Nephron (organoid): Measurements from ENCODE around the gene UBTD1.
"Not testable (repeated sequence)": the region's sequence is repeated elsewhere in the genome, so short reads cannot be mapped to it uniquely, and the experiment has no call there.

Experiments
- H3K27ac Mint-ChIP-seq, 3 experiments: 2 replicates each; pipeline ENCODE4 v1.8.0; 2020; ENCODE audit warnings: mixed read lengths in 3 of 3, mild to moderate bottlenecking in 2 of 3, moderate library complexity in 1 of 3
- H3K27me3 Mint-ChIP-seq: 2 replicates; pipeline ENCODE4 v1.8.0; 2021; ENCODE audit warnings: low read depth, mild to moderate bottlenecking, moderate library complexity, mixed read lengths
- H3K36me3 Mint-ChIP-seq: 2 replicates; pipeline ENCODE4 v1.8.0; 2020; ENCODE audit warnings: low read depth, mixed read lengths
- H3K4me1 Mint-ChIP-seq: 2 replicates; pipeline ENCODE4 v1.8.0; 2020; ENCODE audit warnings: mixed read lengths
- H3K4me3 Mint-ChIP-seq, 3 experiments: 2 replicates each; pipeline ENCODE4 v1.8.0; 2020; ENCODE audit warnings: mild to moderate bottlenecking in 3 of 3, mixed read lengths in 3 of 3, moderate library complexity in 2 of 3
- H3K9me3 Mint-ChIP-seq: 2 replicates; pipeline ENCODE4 v1.8.0; 2020; ENCODE audit warnings: mixed read lengths
- TF ChIP-seq, protein P1 (sequence below), 3 experiments: fragments of 200-600 bp; sonication (generic); IDR thresholded peaks; one replicate each; pipeline ENCODE4 v1.5.0; 2021; ENCODE audit warnings: antibody characterized with exemption in 3 of 3; ENCODE audit not compliant: unreplicated experiment in 3 of 3

Gene UBTD1

DNA sequence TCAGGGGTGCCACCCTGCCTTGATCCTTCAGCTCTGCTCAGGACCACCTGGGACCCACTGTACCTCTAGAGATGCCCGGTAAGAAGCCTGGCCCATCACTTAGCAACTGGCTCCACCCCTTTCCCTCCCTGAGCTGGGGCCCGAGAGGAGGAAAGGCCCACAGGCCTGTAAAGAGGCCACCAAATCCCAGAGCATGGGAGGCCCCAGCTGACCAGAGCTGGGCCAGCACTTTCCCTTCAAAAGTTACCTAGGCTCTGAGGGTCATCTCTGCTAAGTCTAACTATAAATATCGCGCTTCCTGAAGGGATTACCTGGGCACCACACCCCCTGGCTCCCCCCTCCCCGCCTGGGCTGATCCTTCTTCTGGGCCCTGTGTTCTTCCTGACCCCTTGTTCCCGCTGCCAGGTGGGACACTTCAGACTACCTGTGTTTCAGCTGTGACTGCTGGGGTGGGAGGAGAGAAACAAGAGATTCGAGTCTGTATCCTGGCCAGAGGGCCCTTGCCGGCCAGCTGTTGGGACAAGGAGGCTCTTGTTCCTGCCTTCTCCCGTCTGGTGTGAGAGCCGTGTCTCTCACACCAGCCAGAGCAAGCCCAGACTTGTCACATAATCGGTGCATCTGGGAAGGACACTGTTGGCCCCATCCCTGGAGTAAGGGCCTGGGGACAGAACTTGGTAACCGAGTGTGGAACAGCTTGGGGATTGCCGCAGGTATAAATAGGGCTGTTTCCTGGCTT lies 51.0 kb downstream of the UBTD1 start:
- Mint-ChIP-seq H3K27me3 (no peaks in the 10 kb centered on the region), H3K9me3 (no peaks in the 10 kb centered on the region), H3K4me3 (no peak overlapping the region), H3K27ac (peak overlapping the region; percentile 48 to 88 (median 83)), H3K4me1 (peaks cover 56% of the 10 kb centered on the region), H3K36me3 (no peaks in the 10 kb centered on the region)
- TF ChIP-seq, protein P1, sequence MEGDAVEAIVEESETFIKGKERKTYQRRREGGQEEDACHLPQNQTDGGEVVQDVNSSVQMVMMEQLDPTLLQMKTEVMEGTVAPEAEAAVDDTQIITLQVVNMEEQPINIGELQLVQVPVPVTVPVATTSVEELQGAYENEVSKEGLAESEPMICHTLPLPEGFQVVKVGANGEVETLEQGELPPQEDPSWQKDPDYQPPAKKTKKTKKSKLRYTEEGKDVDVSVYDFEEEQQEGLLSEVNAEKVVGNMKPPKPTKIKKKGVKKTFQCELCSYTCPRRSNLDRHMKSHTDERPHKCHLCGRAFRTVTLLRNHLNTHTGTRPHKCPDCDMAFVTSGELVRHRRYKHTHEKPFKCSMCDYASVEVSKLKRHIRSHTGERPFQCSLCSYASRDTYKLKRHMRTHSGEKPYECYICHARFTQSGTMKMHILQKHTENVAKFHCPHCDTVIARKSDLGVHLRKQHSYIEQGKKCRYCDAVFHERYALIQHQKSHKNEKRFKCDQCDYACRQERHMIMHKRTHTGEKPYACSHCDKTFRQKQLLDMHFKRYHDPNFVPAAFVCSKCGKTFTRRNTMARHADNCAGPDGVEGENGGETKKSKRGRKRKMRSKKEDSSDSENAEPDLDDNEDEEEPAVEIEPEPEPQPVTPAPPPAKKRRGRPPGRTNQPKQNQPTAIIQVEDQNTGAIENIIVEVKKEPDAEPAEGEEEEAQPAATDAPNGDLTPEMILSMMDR (IDR thresholded peaks at IDR 0.05; ENCODE audit: unreplicated experiment in 3 of 3): no peak

DNA sequence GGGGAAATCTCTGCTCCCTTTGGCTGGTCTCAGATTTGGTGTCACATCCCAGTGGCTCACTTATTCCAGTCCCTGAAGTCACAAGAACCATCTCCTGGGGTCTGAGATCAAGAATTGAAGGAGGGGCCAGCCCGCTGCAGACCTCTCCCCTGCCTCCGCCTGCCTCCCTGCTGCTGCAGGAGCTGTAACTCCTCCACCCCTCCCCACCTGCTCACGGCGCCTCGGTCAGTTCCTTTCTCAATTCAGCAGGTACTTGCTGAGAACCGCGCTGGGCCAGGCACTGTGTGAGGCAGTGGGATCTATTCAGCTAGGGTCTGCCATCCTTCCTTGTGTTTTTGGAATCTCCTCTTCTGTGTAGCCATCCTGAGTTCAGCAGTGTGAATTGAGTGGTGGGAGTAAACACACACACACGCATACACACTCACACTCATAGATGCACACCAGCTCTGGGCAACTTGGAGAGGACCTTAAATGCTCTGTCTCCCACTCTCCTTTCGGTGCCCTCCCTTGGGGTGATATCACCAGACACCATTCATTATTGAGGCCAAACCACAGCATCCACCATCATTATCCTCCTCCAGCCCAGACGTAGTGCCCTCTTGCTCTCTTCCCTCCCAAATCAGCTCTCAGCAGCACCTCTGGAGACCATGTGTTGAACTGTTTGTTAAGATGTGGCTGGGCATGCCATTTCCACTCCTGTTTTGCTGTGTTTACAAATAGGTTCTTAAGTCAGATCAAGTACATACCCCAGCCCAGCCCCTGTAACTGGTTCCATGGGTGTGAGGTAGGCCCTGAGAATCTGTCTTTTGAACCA lies 51.8 kb downstream of the UBTD1 start:
- peaks cover 4% of the 10 kb centered on the region for H3K36me3 Mint-ChIP-seq
- peak overlapping the region in 1 of 3 experiments; percentile 0 for H3K4me3 Mint-ChIP-seq
- no peaks in the 10 kb centered on the region for H3K27me3 Mint-ChIP-seq
- peaks cover 49% of the 10 kb centered on the region for H3K4me1 Mint-ChIP-seq
- H3K9me3 Mint-ChIP-seq: peaks cover 3% of the 10 kb centered on the region
- TF ChIP-seq, protein P1 (IDR thresholded peaks at IDR 0.05; ENCODE audit: unreplicated experiment in 3 of 3): no peak
- peak overlapping the region; percentile 48 to 88 (median 83) for H3K27ac Mint-ChIP-seq

DNA sequence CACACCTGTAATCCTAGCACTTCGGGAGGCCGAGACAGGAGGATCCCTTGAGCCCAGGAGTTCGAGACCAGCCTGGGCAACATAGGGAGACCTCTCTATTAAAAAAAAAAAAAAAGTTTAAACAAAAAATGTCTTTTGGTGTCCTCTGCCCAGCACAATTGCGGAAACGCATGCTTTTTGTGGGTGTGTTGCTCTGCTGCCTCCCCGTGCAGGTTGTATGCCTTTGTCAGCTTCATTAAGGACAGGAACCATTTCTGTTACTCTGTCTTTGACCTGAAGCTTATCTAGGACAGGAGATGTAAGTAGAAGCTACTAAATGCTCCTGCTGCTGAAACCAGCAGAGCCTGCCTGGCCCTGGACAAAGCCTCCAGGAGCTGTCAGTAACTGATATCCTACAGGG lies 52.5 kb downstream of the UBTD1 start:
- Mint-ChIP-seq H3K27me3 (no peaks in the 10 kb centered on the region), H3K9me3 (peaks cover 7% of the 10 kb centered on the region), H3K4me3 (no peak overlapping the region), H3K36me3 (peaks cover 7% of the 10 kb centered on the region), H3K4me1 (peaks cover 49% of the 10 kb centered on the region), H3K27ac (peak overlapping the region; percentile 56 to 88 (median 83))
- TF ChIP-seq, protein P1 (IDR thresholded peaks at IDR 0.05; ENCODE audit: unreplicated experiment in 3 of 3): no peak

DNA sequence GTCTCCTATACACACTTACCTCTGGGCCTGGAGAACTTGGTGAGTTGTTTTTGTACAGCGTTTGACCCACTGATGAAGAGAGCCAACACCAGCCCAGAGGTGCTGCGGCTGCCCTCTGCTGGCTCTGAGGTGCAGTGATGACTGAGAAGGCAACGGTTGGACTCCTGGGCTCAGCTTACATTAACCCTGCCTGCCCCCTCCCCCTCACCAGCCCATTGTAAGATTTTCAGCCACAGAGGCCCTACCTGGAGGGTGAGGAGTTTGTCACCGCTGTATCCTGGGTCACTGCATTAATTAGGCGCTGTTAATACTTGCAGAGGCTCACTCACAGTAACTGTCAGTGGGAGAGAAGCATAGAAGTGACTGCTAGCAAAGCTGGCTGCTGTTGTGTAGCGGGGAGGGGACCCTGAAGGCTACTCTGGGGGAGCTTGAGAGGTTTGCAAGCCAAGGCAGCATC lies 54.9 kb downstream of the UBTD1 start:
- TF ChIP-seq, protein P1 (IDR thresholded peaks at IDR 0.05; ENCODE audit: unreplicated experiment in 3 of 3): peak; percentile 73 to 80 (median 75)
- Mint-ChIP-seq H3K4me3 (no peak overlapping the region), H3K27me3 (no peaks in the 10 kb centered on the region), H3K27ac (peak overlapping the region; percentile 6 to 38 (median 36)), H3K4me1 (peaks cover 30% of the 10 kb centered on the region), H3K36me3 (peaks cover 7% of the 10 kb centered on the region), H3K9me3 (peaks cover 7% of the 10 kb centered on the region)

DNA sequence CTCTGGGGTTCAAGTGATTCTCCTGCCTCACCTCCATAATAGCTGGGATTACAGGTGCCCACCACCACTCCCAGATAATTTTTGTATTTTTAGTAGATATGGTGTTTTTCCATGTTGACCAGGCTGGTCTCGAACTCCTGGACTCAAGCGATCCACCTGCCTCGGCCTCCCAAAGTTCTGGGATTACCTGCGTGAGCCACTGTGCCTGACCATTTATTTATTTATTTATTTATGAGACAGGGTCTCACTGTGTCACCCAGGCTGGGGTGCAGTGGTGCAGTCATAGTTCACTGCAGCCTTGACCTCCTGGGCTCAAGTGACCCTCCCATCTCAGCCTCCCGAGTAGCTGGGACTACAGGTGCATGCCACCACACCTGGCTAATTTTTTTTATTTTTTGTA lies 55.6 kb downstream of the UBTD1 start:
- H3K27ac Mint-ChIP-seq, H3K27me3 Mint-ChIP-seq, H3K9me3 Mint-ChIP-seq, H3K36me3 Mint-ChIP-seq, H3K4me3 Mint-ChIP-seq: not testable (repeated sequence)
- H3K4me1 Mint-ChIP-seq: peaks cover 25% of the 10 kb centered on the region

DNA sequence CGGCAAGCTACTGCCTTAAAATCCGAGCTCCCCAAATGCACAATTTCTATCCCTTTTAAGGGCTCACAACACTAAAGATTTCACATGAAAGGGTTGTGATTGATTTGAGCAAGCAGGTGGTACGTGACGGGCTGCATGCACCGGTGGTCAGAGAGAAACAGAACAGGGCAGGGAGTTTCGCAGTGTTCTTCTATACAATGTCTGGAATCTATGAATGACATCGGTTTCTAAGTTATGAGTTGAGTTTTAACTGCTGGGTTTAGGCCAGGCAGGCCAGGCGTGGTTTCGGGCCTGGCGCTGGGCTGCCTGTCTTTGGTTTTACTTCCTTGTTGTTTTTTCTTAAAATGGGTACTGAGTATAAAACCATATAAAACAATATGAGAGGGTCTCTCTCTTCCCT lies 56.8 kb downstream of the UBTD1 start:
- peaks cover 13% of the 10 kb centered on the region for H3K4me1 Mint-ChIP-seq
- not testable (repeated sequence) for H3K27ac Mint-ChIP-seq, H3K36me3 Mint-ChIP-seq, H3K9me3 Mint-ChIP-seq, H3K4me3 Mint-ChIP-seq, H3K27me3 Mint-ChIP-seq

DNA sequence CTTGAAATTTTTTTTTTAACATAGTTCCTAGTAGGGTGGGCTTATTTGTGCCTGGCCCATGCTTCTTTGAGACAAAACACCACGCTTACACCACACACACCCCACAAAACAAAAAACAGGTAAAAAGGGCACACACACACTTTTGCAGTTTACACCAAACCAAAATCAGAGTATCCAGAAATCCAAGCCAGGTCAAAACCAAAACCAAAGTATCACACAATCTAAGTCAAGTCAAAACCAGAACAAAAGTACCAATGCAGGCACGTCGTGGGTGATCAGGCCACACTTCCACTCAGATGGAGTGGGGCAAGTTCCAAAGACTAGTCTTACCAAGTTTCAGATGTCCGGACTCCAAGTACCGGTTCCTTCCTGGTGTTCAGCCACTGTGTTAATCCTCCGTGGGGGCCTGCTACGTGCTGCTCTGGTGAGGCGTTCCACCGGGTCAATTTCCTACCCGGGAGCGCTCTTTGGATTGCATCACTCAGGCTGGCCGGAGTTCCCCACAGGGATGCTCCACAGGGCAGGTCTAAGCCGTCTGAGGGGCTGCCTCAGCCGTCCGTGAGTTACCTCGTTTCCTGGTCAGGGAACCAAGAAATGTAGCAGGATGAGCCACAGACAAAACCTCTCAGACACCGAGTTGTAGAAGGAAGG lies 62.1 kb downstream of the UBTD1 start:
- not testable (repeated sequence) for H3K36me3 Mint-ChIP-seq, H3K9me3 Mint-ChIP-seq
- H3K27ac Mint-ChIP-seq: peak overlapping the region in 1 of 3 experiments; percentile 26

DNA sequence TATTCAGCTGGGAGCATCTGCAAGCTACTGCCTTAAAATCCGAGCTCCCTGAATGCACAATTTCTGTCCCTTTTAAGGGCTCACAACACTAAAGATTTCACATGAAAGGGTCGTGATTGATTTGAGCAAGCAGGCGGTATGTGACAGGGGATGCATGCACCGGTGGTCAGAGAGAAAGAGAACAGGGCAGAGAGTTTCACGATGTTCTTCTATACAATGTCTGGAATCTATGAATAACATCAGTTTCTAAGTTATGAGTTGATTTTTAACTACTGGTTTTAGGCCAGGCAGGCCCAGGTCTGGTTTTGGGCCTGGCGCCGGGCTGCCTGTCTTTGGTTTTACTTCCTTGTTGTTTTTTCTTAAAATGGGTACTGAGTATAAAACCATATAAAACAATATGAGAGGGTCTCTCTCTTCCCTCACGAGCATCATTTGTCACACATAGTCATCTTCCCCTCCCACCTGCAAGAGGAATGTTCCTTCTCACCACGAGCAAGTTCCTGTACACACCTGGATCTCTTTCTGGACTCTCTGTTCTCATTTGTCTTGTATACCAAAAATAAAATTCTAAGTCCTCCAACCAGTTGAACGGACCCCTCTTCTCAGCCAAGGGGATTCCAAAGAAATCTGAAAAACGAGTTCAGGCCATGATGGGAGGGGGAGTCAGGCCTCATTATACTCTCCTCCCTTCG lies 62.8 kb downstream of the UBTD1 start:
- H3K4me1 Mint-ChIP-seq, H3K4me3 Mint-ChIP-seq, H3K36me3 Mint-ChIP-seq, H3K9me3 Mint-ChIP-seq, H3K27me3 Mint-ChIP-seq: not testable (repeated sequence)
- H3K27ac Mint-ChIP-seq: peak overlapping the region in 1 of 3 experiments; percentile 26

More for the DNA sequence above, 62.1 kb downstream of the UBTD1 start:
- not testable (repeated sequence) for H3K4me3 Mint-ChIP-seq, H3K27me3 Mint-ChIP-seq, H3K4me1 Mint-ChIP-seq

DNA sequence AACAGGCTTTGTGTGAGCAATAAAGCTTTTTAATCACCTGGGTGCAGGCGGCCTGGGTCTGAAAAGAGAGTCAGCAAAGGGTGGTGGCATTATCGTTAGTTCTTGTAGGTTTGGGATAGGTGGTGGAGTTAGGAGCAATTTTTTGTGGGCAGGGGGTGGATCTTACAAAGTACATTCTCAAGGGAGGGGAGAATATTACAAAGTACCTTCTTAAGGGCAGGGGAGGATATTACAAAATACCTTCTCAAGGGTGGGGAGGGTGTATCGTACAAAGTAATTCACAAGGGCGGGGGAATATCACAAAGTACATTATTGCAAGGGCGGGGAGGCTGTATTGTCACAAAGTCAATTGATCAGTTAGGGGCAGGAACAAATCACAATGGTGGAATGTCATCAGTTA lies 63.6 kb downstream of the UBTD1 start:
- not testable (repeated sequence) for H3K27me3 Mint-ChIP-seq, H3K36me3 Mint-ChIP-seq, H3K9me3 Mint-ChIP-seq, H3K4me1 Mint-ChIP-seq, H3K4me3 Mint-ChIP-seq, H3K27ac Mint-ChIP-seq
